ENCODE data around the gene FAM222A.

GRCh38 chr12:109811624-109811995, 98.0 kb downstream of the FAM222A start:
- TF ChIP-seq CTCF (conservative IDR thresholded peaks at IDR 0.05; ENCODE audit: low read depth, low read length) (no peak), EZH2 (IDR thresholded peaks at IDR 0.05; ENCODE audit: borderline replicate concordance, low read depth, low read length, poor library complexity, severe bottlenecking) (no peak)
